Activated T-helper 1 cell treated with anti-CD3 and anti-CD28 coated beads, Interleukin-12 subunit alpha, Interleukin-12 subunit beta, Interleukin-2, Interleukin-4 antibody, amounts not matched to agents 30 ng/mL and 10 ng/mL and 1 ng/mL, durations not matched to agents 14 hours and 24 hours and 36 hours (primary cell): ENCODE measurements around the gene DPYSL5. TPM values are rescaled to one million over a fixed set of nuclear protein-coding genes. Genes with fewer than 3 reads are reported as not detected.

Experiments
- DNase-seq: peaks from one replicate; pipeline ENCODE4 v3.0.0; 2021; ENCODE audit warnings: low spot score
- H3K27ac Mint-ChIP-seq: one replicate; pipeline ENCODE4 v1.8.0; 2021; ENCODE audit warnings: mild to moderate bottlenecking, mixed read lengths
- H3K27me3 Mint-ChIP-seq: one replicate; pipeline ENCODE4 v1.8.0; 2022; ENCODE audit warnings: mild to moderate bottlenecking, moderate library complexity, mixed read lengths; ENCODE audit not compliant: insufficient read depth
- H3K36me3 Mint-ChIP-seq: one replicate; pipeline ENCODE4 v1.8.0; 2021; ENCODE audit warnings: low read depth, mixed read lengths
- H3K4me1 Mint-ChIP-seq: one replicate; pipeline ENCODE4 v1.8.0; 2021; ENCODE audit warnings: low read depth, mixed read lengths
- H3K4me3 Mint-ChIP-seq: one replicate; pipeline ENCODE4 v1.8.0; 2021; ENCODE audit warnings: mild to moderate bottlenecking, moderate library complexity, mixed read lengths
- H3K9me3 Mint-ChIP-seq: one replicate; pipeline ENCODE4 v1.8.0; 2021; ENCODE audit warnings: mixed read lengths
- intact Hi-C: fragments of 100-400 bp; cut with micrococcal nuclease; formaldehyde crosslinking; loops from one replicate; pipeline ENCODE4 v1.15.1; 2024
- total RNA-seq: library from RNA; stranded (reverse); gene quantifications from 2 replicates; pipeline ENCODE4 v1.2.3, GENCODE V29; 2022

The DPYSL5 gene
- total RNA-seq, 1 donor from 2014 or later = 0.23 TPM

GRCh38 chr2:26998323-26998722, 150.4 kb downstream of the DPYSL5 start:
- intact Hi-C loops = no loop called here
- Mint-ChIP-seq H3K4me1 (no peaks in the 10 kb centered on the region), H3K36me3 (no peaks in the 10 kb centered on the region), H3K27me3 (peaks cover 2% of the 10 kb centered on the region), H3K4me3 (no peak overlapping the region), H3K27ac (no peak overlapping the region), H3K9me3 (no peaks in the 10 kb centered on the region)
- no peak for DNase-seq

Other genes starting within 250 kb of the DPYSL5 start
- gene CIB4, start 206.8 kb upstream of the DPYSL5 start, total RNA-seq = not detected in 2 replicates
- not detected in 2 replicates for gene KCNK3, start 155.4 kb upstream of the DPYSL5 start, total RNA-seq
- gene SLC35F6, start 83.8 kb upstream of the DPYSL5 start, total RNA-seq = 14.3 and 14.5 TPM in 2 replicates
- 16.6 and 19.7 TPM in 2 replicates for gene CENPA, start 62.1 kb upstream of the DPYSL5 start, total RNA-seq
- 3.1 and 3.7 TPM in 2 replicates for gene MAPRE3, start 122.5 kb downstream of the DPYSL5 start, total RNA-seq
- gene TMEM214, start 184.8 kb downstream of the DPYSL5 start, total RNA-seq = 97.5 and 98.1 TPM in 2 replicates
- 12.3 and 13.8 TPM in 2 replicates for gene AGBL5, start 203.5 kb downstream of the DPYSL5 start, total RNA-seq
- 322 and 332 TPM in 2 replicates for gene OST4, start 223.5 kb downstream of the DPYSL5 start, total RNA-seq
- gene EMILIN1, start 230.5 kb downstream of the DPYSL5 start, total RNA-seq = 1.1 and 1.5 TPM in 2 replicates
- 12.2 and 12.4 TPM in 2 replicates for gene KHK, start 238.6 kb downstream of the DPYSL5 start, total RNA-seq